Activated naive CD4-positive, alpha-beta T cell treated with Interleukin-2 at 50 U/mL for 16 hours (primary cell): ENCODE measurements around the gene KLHL6.
"Not testable (repeated sequence)": the region's sequence is repeated elsewhere in the genome, so short reads cannot be mapped to it uniquely, and the experiment has no call there.

ENCODE experiments used
- DNase-seq: peaks from one replicate; pipeline ENCODE4 v3.0.0-alpha.2; 2020

Gene KLHL6

DNA sequence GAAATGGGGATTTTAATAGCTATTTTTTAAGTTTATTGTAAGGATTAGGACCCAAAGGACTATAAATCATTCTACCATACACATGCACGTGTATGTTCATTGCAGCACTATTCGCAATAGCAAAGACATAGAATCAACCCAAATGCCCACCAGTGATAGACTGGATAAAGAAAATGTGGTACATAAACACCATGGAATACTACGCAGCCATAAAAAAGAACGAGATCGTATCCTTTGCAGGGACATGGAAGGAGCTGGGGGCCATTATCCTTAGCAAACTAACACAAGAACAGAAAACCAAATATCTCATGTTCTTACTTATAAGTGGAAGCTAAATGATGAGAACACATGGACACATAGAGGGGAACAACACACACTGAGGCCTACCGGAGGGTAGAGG lies 26.7 kb downstream of the KLHL6 start:
- DNase-seq: not testable (repeated sequence)

DNA sequence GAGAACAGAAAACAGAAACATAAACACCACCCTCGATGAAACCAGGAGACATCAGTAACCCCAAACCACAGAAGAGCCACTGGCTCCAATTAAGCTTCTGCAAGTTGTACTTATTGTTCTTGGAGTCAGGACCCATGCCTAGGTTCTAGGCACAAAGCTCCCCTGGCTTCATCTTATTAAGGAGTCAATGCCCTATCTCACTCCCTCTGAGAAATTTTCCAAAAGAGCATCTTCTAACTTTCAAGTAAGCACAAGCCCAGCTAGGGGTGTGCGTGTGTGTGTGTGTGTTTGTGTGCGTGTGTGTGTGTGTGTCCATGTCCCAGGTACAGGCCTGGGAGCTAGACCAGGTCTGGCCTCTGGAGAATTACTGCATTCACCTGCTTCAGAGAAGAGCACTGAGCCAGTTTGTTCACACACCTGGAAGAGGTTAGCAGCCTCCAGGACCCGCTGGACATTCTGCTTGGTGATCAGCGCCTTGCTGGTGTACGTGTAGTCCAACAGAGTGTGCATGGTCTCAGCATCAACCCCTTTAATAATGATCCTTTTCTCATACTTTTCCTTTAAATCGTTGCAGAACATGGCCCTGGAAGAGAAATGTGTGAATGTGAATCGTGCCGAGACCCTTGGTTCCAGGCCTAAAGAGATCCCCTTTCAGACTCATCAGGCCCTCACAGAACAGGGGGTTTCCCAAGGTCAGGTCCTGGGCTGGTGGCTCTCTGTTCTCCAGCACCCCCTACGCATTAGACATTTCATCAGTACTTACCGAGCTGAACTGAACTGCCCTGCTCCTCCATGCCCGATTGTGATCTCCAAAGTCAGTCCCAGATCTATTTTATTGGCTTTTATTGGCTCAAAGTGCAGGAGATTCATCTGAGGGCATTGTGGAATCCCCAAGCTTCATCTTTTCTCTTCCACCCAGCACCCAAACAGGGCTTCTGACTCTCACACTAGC lies 27.8 kb downstream of the KLHL6 start:
- no peak for DNase-seq

DNA sequence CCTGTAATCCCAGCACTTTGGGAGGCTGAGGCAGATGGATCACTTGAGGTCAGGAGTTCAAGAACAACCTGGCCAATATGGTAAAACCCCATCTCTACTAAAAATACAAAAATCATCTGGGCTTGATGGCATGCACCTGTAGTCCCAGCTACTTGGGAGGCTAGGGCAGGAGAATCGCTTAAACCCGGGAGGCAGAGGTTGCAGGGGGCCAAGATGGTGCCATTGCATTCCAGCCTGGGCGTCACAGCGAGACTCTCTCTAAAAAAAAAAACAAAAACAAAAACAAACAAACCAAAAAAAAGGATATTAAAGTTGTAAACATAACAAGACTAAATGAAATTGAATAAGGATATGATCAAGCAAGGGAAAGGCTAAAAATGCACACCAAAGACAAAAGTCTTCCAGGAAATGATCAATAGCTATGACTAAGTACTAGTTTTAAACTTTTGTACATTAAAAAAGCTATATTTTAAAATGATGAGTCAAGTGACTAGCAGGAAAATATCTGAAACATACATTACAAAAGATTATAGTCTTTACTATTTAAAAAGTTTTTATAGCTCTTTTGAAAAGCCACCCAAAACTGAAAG lies 28.6 kb downstream of the KLHL6 start:
- no peak for DNase-seq

DNA sequence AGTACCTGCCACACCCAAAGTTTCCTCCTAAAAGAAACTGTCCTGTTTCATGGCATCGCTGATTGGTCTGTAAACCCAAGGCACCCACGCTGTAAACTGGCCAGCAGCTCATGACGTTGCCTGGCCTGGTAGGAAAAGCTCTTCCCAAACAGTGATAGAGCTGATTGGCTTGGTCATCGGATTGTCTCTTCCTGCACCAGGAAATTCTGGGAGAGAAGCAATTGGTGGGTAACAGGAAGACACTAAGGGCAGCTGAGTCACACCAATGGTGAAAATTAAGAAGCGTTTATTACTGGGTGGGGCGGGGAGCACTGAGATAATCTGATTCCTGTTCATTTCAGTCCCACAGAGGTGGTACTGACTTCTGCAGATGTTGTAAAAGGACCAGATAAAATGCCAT lies 31.0 kb downstream of the KLHL6 start:
- no peak for DNase-seq

DNA sequence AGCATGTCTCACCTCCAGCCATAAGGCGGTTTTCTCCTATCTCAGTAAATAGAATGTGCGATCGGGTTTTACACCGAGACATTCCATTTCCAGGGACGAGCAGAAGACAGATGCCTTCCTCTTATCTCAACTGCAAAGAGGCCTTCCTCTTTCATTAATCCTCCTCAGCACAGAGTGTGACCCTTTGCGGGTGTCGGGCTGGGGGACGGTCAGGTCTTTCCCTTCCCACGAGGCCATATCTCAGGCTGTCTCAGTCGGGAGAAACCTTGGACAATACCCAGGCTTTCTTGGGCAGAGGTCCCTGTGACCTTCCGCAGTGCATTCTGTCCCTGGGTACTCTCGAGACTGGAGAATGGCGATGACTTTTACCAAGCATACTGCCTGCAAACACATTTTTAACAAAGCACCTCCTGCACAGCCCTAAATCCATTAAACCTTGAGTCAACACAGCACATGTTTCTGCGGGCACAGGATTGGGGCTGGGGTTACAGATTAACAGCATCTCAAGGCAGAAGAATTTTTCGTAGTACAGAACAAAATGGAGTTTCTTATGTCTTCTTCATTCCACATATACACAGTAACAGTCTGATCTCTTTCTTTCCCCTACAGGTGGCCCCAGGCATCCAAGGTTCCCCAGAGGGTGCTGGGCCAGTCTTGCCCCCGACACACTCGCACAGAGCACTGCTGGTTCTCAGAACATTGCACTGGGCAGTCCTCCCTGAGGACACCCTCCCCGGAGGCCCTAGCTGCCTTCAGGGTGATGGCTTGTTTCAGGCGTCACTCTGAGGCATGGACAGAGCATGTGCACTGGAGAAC lies 34.6 kb downstream of the KLHL6 start:
- DNase-seq: not testable (repeated sequence)

DNA sequence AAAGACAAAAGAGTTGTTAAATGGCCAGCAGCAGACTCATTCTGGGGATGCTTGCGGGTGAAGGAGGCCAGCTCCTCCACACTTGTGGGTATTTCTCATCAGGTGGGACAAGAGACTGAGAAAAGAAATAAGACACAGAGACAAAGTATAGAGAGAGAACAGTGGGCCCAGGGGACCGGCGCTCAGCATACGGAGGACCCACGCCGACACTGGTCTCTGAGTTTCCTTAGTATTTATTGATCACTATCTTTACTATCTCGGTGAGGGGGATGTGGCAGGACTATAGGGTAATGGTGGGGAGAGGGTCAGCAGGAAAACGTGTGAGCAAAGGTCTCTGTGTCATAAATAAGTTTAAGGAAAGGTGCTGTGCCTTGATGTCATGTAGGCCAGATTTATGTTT lies 35.2 kb downstream of the KLHL6 start:
- DNase-seq: not testable (repeated sequence)

DNA sequence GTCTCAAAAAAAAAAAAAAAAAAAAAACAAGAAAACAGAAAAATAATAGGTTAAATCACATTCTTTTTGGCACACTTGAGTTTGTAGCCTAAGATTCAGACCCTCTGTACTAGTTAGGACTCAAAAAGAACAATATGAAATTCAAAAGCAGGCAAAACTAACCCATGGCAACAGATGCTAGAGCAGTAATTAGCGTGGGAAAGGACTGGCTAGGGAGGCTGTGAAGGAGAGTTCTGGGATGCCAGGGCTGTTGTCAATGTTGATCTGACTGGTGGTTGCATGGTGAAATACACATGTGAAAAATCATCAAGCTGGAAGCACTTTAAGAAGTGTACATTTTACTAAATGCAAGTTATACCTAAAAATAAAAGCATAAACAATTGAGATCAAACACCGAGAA lies 35.6 kb downstream of the KLHL6 start:
- DNase-seq: no peak

DNA sequence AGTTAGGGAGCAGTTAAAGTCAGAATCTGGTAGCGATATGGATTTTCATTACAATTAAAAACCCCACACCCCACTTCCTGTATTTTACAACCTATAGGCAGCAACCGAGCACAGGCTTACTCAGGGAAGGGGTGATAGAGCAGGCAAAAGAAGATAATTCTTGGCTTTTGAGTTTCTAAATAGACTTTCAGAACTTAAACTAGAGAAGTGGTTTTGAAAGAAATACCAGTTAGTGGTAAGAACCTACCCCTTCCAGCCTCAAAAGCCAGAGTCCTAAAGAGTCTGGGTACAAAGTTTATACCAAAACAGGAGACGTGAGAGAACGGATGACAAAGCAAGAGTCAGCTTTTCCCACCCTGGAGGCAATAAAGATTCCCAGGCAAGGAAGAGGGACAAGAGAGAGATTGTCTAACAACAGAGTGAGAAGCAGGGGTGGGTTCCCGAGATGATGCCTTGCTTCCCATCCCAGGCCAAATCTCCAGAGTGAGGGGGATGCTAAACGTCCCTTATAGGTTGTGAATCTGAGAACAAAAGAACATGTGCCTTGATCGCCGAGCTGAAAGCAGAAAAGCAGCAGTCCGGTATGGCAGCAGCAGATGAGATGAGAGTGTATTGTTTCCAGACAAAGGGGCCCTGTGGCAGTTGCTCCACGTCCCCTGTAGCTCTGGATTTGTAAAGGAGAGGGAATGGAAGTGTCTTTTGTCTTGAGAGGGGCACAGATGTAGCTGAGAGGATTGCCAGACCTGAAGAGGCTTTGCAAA lies 36.8 kb downstream of the KLHL6 start:
- DNase-seq: no peak

DNA sequence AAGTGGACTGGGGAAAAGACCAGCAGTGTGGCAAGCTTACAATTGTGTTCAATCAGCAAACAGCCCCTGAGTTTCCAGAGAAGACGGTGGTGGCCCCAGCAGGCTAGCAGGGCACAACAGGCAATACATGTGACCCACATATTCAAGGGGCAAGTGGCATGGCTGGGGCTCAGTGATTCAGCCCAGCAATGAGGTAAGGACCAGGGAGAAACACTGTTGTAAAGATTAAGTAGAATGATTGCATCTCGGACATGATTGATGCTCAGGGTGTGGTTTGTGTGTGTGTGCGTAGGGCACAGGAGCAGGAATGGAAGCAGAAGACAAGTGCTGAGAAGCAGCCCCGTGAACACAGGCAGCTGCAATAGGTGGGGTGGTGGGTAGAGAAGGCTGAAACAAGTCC lies 37.9 kb downstream of the KLHL6 start:
- DNase-seq: no peak

DNA sequence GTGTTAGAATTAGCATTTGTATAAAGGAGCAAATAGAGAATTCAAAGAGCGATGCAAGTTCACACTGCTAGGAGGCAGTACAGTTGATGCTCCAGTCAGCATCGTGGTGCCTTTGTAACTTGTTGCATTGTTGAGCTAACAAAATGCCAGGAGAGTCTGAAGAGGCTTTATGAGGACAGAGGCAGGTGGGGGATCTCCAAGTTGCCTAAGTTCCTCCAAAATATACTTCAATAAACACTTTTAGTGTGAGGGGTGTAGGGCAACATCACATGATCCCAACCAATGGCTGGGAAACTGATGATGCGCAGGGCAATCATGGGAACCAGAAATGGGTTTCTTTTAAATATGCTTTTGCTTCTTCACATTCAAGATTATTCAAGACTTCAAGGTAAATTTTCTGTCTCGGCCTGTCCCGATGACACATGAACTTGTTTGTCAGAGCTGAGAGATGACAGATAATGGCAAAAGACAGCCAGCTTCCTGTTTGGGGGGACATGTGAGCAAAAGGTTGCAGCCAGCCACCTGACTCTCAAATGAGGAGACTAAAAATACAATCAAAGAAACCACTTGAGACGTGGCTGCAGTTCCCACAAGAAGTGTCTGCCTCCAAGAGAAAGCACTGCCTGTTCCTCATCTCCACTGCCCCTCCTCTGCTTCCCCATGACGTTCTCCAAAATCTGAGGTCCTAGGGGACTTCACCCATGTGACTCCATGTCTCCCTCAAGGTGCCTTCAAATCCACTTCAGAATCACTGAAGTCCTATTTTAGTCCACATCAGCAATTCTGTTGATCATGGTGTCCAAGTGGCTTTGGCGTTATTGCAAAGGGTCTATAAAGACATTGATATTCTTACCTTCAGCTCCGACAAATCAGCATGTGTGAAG lies 39.3 kb downstream of the KLHL6 start:
- DNase-seq: peak; percentile 45

DNA sequence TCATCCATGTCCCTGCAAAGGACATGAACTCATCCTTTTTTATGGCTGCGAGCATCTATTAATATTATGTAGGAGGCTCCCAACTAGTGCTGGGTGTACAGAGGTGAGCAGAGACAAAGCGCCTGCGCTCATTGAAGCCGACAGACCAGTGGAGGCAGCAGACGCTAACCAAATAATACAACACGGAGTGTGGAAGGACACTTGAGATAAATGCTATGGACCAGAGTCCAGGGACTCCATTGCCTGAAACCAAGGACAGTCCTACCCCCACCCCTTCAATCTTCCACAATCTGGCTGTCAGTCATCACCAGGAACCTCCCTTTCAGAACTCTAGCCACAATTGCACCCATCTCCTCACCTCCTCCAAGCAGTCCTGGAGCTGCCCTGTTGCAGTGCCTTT lies 41.5 kb downstream of the KLHL6 start:
- no peak for DNase-seq

DNA sequence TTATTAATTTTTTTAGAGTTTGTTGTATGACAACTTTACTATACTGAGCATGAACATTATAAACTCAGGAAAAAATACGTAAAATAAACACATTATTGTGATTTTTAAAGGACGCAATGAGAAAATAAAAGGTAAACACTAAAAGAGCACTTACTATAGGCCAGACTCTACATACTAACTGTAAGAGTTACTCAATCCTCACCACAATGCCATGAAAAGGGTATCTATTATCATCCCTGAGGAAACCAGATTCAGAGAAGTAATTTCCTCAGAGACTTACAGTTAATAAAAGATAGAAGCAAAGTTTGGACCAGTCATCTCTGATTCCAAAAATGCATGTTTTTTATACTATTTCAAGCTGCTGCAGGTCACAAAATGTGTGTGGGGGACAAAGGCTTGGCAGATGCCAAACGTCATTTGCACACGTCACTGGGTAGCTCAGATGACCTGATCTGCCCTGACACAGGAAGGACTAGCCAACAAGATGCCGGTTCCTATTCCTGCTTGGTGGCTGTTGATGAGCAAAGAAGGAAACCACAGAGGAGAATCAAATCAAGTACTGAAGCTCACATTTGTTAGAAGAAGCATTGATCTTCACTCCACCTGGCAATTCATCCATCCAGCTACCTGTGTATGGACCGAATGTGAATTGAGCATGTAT lies 42.3 kb downstream of the KLHL6 start:
- peak; percentile 22 for DNase-seq

DNA sequence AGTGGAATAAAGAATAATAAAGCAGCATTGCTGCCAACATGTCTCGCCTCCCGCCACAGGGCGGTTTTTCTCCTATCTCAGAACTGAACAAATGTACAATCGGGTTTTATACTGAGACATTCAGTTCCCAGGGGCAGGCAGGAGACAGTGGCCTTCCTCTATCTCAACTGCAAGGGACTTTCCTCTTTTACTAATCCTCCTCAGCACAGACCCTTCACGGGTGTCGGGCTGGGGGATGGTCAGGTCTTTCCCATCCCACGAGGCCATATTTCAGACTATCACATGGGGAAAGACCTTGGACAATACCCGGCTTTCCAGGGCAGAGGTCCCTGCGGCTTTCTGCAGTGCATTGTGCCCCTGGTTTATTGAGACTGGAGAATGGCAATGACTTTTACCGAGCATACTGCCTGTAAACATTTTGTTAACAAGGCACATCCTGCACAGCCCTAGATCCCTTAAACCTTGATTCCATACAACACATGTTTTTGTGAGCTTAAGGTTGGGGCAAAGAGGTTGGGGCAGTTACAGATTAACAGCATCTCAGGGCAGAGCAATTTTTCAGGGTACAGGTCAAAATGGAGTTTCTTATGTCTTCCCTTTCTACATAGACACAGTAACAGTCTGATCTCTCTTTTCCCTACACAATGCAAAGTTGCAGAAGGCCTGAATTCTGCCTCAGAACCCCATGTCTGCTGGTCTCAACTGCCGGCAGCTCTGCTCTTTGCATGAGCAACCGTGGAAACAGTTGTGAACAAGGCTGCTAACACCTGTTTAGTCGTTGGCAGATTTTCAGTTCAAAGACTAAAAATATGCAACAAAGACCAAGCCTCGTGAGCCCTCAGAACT lies 44.0 kb downstream of the KLHL6 start:
- not testable (repeated sequence) for DNase-seq

DNA sequence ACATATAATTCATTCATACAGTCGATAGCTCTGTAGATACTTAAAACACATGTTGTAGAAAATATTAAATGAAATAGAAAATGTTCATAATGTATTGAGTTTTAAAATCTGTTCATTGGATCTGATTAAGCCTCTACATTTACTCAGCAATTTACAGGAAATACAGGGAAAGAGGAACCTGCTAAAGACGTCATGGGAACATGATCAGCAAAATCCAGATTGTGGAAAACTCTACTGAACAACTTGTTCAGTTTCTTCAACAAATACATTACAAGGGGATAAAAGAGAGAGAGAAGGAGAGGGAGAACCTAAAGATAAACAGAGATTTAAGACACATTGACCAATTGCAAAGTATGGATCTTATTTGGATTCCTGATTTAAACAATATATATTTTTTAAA lies 46.7 kb downstream of the KLHL6 start:
- DNase-seq: no peak

DNA sequence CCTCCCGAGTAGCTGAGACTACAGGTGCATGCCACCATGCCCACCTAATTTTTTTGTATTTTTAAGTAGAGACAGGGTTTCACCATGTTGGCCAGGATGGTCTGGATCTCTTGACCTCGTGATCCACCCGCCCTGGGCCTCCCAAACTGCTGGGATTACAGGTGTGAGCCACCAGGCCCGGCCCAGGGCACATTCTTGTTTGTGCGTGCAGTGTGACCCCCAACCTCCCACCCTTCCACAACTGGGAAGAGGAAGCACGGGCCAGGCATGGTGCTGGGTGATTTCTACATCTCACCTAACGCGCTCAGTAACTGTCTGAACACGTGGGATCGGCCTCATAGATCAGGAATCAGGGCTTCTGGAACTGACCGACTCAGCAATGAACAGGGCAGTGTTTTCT lies 48.0 kb downstream of the KLHL6 start:
- DNase-seq: no peak

DNA sequence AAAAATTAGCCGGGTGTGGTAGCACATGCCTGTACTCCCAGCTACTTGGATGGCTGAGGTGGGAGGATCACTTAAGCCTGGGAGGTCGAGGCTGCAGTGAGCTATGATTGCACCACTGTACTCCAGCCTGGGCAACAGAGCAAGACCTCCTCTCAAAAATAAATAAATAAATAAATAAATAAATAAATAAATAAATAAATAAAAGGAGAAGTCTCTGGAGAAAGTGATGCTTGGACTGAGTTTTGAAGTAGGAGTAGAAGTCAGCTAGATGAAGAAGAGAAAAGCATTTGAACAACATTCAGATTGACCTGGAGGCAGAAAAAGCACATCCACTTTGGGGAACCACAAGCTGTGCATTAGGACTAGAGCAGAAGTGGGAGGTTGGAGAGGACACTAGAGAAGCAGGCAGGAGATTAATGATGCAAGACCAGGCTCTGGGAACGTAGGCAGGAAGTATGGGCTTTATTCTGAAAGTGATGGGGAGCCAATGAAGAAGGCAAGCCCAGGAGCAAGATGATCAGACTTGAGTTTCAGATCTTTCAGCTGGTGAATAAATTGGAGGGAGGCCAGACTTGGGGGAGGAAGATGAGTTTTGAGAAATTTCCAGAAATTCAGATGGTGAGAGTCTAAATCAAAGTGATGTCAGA lies 48.7 kb downstream of the KLHL6 start:
- no peak for DNase-seq

DNA sequence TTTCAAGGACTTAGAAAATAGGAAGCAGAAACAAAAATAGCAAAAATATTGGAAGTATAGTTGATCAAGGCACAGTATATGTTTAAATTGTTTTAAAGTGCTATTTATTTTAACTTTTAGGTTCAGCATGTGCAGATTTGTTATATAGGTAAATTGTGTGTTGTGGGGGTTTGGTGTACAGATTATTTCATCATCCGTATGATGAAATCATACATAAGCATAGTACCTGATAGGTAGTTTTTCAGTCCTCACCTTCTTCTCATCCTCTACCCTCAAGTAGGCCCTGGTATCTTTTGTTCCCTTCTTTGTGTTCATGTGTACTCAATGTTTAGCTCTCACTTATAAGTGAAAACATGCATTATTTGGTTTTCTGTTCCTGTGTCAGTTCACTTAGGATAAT lies 50.9 kb downstream of the KLHL6 start:
- DNase-seq: no peak

DNA sequence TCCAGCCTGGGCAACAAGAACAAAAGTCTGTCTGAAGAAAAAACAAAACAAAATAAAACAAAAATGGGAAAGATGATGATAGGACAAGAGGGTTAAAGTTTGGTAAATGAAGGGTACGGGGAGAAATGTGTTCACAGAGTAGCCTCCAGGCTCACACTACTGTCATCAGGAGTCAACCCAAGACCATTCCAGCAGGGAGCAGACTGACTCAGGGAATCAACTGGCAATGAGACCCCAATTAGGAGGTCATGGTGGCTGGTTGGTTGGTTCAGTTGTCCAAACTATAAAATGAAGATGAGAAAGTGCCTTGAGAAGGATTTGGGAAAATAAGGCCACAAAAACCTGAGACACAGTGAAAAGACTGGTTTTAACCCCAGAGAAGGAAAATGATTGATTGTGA lies 51.8 kb downstream of the KLHL6 start:
- DNase-seq: no peak
